ENCODE data around the gene MUCL3. TPM values are rescaled to one million over a fixed set of nuclear protein-coding genes. Genes with fewer than 3 reads are reported as not detected.

MUCL3 gene
- total RNA-seq, 2 experiments from 2014 or later = not detected

DNA sequence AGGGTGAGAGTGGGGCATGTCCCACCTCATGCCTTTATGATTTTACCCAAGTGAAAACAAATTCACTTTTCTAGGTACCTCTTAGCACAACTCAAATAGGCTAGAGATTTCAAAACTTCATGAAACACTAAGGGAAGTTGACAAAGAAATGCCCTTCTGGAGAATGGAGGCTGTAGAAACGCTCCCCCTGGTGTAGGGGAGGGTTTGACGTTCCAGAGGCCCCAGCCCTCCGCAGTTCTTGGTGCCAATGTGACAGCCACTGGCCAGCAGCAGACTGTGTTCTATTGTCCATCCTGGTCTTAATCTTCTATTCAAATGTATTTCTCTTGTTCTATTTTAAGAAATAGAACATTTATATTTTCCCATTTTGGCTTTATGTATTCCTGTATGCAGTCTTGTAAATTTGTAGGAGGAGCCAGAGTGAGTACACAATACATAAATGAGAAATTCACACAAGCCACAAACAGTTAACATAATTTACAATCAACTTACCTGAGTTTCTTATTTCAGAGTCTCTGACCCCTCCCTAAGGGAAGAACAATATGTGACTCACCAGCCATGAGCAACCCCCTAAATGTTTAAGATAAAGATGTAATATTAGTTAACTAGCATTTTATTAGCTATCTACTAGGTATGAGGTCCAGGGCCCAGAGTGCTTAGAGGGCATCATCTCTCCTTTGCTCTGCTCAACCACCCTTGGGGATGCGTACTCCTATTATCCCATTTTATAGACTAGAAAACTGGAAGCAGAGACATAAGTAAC, 33.9 kb downstream of the MUCL3 start:
- DNase-seq = no peak
- no peaks in the 10 kb centered on the region for H3K4me1 Mint-ChIP-seq (ENCODE audit: low read depth)
- no peaks in the 10 kb centered on the region for H3K36me3 Mint-ChIP-seq (ENCODE audit: low read depth)
- no peak overlapping the region for H3K4me3 Mint-ChIP-seq
- no peak overlapping the region for H3K27ac Mint-ChIP-seq
- no peaks in the 10 kb centered on the region for H3K27me3 Mint-ChIP-seq (ENCODE audit: low read depth)
- CTCF ChIA-PET = interaction anchor here (0.7 kb wide), 1 partner anchor 755 kb away, joined by 3 read pairs; no protein-coding TSS in a partner anchor
- no peaks in the 10 kb centered on the region for H3K9me3 Mint-ChIP-seq
- intact Hi-C loops (cut with micrococcal nuclease) = no loop called here

DNA sequence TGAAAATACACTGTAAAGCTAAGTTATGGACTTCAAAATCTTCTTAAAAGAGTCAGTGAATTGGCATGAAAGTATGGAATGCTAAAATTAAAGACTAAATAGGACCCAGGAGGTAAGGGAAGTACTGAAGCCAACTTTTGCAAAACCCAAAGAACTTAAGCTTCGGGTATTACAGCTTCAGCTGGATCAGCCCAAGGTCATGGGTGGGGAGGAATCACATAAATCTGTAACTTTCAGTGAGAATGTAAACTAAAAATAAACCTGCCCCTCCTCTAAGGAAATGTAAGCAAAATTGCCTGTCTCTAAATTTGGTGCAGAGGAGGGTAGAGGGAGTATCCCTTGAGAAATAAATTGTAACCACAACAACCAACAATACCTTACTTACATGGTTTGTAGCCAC, 38.4 kb downstream of the MUCL3 start:
- intact Hi-C loops (cut with micrococcal nuclease) = no loop called here
- Mint-ChIP-seq H3K4me1 (ENCODE audit: low read depth) (peaks cover 2% of the 10 kb centered on the region), H3K36me3 (ENCODE audit: low read depth) (no peaks in the 10 kb centered on the region), H3K9me3 (no peaks in the 10 kb centered on the region), H3K27ac (no peak overlapping the region), H3K4me3 (no peak overlapping the region), H3K27me3 (ENCODE audit: low read depth) (peaks cover 15% of the 10 kb centered on the region)
- no peak for DNase-seq
- CTCF ChIA-PET = interaction anchor here (1.3 kb wide), 1 partner anchor 101 kb away, joined by 3 read pairs; no protein-coding TSS in a partner anchor

DNA sequence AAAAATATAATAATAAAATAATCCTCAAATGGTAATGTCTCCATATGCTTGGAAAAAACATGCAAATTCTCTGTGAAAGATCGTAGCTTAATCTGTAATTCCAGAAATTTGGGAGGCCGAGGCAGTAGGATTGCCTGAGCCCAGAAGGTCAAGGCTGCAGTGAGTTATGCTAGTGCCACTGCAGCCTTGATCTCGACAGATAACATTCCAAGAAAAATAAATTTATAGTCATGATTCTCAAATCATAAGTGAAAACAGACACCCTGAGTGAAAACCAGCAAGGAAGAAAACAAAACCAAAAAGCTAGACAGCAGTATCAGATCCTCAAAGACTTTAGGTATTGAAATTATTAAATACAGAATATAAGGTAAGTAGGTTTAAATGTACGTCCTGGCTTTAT, 38.9 kb downstream of the MUCL3 start:
- Mint-ChIP-seq H3K27ac (no peak overlapping the region), H3K27me3 (ENCODE audit: low read depth) (peaks cover 15% of the 10 kb centered on the region), H3K4me1 (ENCODE audit: low read depth) (peaks cover 2% of the 10 kb centered on the region), H3K9me3 (no peaks in the 10 kb centered on the region), H3K4me3 (no peak overlapping the region), H3K36me3 (ENCODE audit: low read depth) (no peaks in the 10 kb centered on the region)
- CTCF ChIA-PET = no interaction called here
- DNase-seq = no peak
- intact Hi-C loops (cut with micrococcal nuclease) = no loop called here

DNA sequence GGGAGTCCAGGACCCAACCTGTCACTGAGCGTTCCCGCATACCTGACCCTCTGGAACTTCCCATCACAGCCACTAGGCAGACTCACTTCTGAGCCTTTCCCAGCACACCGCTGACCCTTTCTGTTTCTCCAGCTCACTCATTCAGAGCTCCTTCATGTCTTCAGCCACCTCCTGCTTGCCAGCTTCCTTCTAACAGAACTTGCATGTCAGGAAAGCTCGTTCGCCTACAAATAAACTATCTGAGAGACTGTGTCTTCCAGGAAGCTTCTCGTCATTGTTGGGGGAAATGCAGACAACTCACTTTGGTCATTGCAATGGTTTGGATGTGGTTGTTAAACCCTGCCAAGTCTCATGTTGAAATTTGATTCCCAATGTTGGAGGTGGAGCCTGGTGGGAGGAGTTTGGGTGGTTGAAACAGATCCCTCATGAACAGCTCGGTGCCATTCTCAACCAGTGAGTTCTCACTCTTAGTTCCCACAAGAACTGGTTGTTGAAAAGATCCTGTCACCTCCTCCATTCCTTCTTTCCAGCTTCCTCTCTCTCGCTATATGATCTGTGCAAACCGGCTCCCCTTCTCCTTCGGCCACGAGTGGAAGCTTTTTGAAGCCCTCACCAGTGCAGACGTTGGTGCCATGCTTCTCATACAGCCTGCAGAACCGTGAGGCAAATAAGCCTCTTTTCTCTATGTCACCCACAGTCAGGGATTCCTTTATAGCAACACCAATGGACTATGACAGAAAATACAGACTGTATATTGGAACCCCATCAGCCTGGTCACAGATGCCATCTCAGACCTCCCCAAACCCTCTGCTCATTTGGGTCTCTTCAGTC, 41.4 kb downstream of the MUCL3 start:
- Mint-ChIP-seq H3K36me3 (ENCODE audit: low read depth) (no peaks in the 10 kb centered on the region), H3K27me3 (ENCODE audit: low read depth) (peaks cover 15% of the 10 kb centered on the region), H3K27ac (no peak overlapping the region), H3K4me3 (no peak overlapping the region), H3K9me3 (no peaks in the 10 kb centered on the region), H3K4me1 (ENCODE audit: low read depth) (peaks cover 6% of the 10 kb centered on the region)
- CTCF ChIA-PET = interaction anchor here (0.5 to 1.1 kb wide), 2 partner anchors 105 to 141 kb away, joined by 3 read pairs; no protein-coding TSS in a partner anchor
- intact Hi-C loops (cut with micrococcal nuclease) = no loop called here
- no peak for DNase-seq

DNA sequence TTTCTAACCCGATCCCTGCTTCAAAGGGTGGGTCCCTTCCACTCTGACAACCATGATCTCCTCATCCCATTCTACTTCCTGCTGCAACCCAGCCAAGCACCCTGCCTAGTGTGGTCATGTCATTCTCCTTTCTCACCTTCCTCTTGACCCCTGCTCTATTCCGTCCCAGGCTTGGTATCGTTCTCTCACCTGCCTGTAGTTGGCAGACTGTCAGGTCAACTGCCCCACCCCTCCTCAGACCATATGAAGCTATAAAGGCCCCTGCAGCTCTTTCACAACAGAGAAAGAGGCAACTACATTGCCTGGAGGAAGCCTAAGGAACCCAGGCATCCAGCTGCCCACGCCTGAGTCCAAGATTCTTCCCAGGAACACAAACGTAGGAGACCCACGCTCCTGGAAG, 42.7 kb downstream of the MUCL3 start, which contains the start of gene MUC21:
MUC21 (plus strand) TSS at position 280 of the 400 bp plus-strand sequence. CDS start 241 bp downstream, outside the sequence.
- CTCF ChIA-PET = no interaction called here
- no peak within 1 kb of the TSS for H3K27ac Mint-ChIP-seq
- no peak for DNase-seq
- no peaks in the 10 kb centered on the region for H3K9me3 Mint-ChIP-seq
- H3K4me1 Mint-ChIP-seq (ENCODE audit: low read depth) = peaks cover 6% of the 10 kb centered on the region
- no peaks in the 10 kb centered on the region for H3K36me3 Mint-ChIP-seq (ENCODE audit: low read depth)
- H3K4me3 Mint-ChIP-seq = no peak within 1 kb of the TSS
- intact Hi-C loops (cut with micrococcal nuclease) = no loop called here
- peaks cover 15% of the 10 kb centered on the region for H3K27me3 Mint-ChIP-seq (ENCODE audit: low read depth)

DNA sequence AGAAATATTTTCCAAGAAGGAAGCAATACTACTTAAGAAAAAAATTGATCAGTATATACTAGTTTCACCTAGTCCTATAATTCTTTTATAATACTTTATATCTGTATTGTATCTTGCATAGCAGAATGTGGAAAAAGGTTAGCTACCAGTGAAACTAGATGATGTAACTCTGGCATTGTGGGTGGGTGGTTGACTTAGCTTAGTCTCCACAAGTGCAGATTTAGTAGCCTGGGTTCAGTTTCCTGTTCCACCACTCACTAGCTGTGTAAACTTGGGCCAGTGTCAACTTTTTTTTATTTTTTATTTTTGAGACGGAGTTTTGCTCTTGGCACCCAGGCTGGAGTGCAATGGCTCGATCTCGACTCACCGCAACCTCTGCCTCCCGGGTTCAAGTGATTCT, 44.7 kb downstream of the MUCL3 start:
- intact Hi-C loops (cut with micrococcal nuclease) = no loop called here
- CTCF ChIA-PET = interaction anchor here (0.6 to 1.0 kb wide), 2 partner anchors 32 to 513 kb away, joined by 3 read pairs; no protein-coding TSS in a partner anchor
- H3K36me3 Mint-ChIP-seq (ENCODE audit: low read depth) = no peaks in the 10 kb centered on the region
- H3K4me3 Mint-ChIP-seq = no peak overlapping the region
- peaks cover 14% of the 10 kb centered on the region for H3K27me3 Mint-ChIP-seq (ENCODE audit: low read depth)
- H3K4me1 Mint-ChIP-seq (ENCODE audit: low read depth) = peaks cover 13% of the 10 kb centered on the region
- DNase-seq = peak; percentile 18
- no peak overlapping the region for H3K27ac Mint-ChIP-seq
- H3K9me3 Mint-ChIP-seq = no peaks in the 10 kb centered on the region

DNA sequence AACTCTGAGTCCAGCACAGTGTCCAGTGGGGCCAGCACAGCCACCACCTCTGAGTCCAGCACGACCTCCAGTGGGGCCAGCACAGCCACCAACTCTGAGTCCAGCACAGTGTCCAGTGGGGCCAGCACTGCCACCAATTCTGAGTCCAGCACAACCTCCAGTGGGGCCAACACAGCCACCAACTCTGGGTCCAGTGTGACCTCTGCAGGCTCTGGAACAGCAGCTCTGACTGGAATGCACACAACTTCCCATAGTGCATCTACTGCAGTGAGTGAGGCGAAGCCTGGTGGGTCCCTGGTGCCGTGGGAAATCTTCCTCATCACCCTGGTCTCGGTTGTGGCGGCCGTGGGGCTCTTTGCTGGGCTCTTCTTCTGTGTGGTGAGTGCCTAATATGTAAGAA, 46.5 kb downstream of the MUCL3 start:
- Mint-ChIP-seq H3K9me3 (no peaks in the 10 kb centered on the region), H3K27ac (no peak overlapping the region), H3K4me3 (no peak overlapping the region), H3K27me3 (ENCODE audit: low read depth) (peaks cover 5% of the 10 kb centered on the region), H3K4me1 (ENCODE audit: low read depth) (peaks cover 18% of the 10 kb centered on the region), H3K36me3 (ENCODE audit: low read depth) (no peaks in the 10 kb centered on the region)
- CTCF ChIA-PET = no interaction called here
- intact Hi-C loops (cut with micrococcal nuclease) = no loop called here
- DNase-seq = no peak

DNA sequence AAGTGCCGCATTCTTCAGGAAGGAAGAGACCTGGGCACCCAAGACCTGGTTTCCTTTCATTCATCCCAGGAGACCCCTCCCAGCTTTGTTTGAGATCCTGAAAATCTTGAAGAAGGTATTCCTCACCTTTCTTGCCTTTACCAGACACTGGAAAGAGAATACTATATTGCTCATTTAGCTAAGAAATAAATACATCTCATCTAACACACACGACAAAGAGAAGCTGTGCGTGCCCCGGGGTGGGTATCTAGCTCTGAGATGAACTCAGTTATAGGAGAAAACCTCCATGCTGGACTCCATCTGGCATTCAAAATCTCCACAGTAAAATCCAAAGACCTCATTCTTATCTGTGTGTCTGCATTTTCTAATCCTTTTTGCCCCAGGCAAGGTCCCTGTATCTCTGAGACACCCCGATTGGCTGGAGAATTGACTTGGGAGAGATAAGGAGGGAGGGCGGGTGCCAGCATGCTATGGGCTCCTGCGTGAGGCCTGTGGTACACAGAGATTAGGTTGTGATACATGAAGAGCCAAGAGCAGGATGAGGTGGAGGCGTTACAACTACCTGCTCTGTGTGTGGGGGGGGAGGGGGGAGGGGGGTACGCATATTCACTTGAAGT, 47.5 kb downstream of the MUCL3 start:
- CTCF ChIA-PET = no interaction called here

DNA sequence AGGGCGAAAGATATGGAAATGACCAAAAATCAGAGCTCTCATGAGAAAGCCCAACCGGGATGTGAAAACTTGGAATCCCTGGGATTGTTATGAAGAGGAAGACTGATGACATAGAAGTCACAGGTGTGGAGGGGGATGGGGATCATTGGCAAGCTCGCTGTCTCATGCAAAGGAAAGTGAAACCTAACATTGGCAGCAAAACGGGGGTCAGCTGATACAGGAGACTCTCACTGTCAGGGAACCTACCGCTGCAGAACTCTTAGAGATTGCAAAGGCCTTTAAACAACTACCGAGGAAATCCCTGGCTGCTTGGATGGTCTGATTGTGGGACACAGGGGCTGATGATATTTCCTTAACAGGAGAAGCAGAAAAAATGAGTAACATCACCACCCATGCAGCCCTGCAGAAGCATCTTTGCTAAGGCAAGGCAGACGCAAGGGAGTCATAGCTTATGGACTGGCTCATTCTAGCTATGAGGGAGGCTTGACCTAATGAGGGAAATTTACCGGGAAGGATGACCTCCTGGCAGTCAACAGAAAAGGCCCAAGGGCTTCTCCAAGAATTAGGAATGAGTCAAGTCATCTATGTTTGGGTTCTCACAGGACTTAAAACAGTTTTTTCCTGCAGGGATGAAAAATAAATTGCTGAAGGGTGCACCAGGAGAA, 49.8 kb downstream of the MUCL3 start:
- intact Hi-C loops (cut with micrococcal nuclease) = no loop called here
- CTCF ChIA-PET = no interaction called here
- Mint-ChIP-seq H3K4me1 (ENCODE audit: low read depth) (peaks cover 12% of the 10 kb centered on the region), H3K27ac (no peak overlapping the region), H3K9me3 (peaks cover 2% of the 10 kb centered on the region), H3K36me3 (ENCODE audit: low read depth) (no peaks in the 10 kb centered on the region), H3K27me3 (ENCODE audit: low read depth) (no peaks in the 10 kb centered on the region), H3K4me3 (peak overlapping the region; percentile 15)
- peak; percentile 55 for DNase-seq

More for the DNA sequence above, 47.5 kb downstream of the MUCL3 start:
- H3K9me3 Mint-ChIP-seq = no peaks in the 10 kb centered on the region
- intact Hi-C loops (cut with micrococcal nuclease) = no loop called here
- H3K27ac Mint-ChIP-seq = no peak overlapping the region
- DNase-seq = no peak
- no peak overlapping the region for H3K4me3 Mint-ChIP-seq
- H3K4me1 Mint-ChIP-seq (ENCODE audit: low read depth) = peaks cover 16% of the 10 kb centered on the region
- no peaks in the 10 kb centered on the region for H3K27me3 Mint-ChIP-seq (ENCODE audit: low read depth)
- H3K36me3 Mint-ChIP-seq (ENCODE audit: low read depth) = no peaks in the 10 kb centered on the region

DNA sequence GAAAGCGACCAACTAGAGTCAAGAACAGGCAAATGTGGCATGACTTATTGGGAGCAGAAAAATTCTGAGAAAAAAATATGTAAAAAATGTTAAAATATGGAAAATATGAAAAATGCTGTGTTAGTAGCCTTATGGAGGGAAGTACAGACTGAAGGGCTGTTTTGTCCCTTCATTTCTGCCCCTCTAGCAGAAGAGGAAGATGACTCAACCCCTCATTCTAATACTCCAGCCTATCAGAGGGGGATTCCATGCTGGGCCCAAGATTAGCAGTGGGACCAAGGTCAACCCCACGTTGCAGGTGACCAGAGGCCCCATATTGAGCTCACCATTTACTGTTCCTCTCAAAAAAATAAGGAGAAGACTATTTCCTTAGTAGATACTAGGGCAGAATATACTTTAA, 51.1 kb downstream of the MUCL3 start:
- no peaks in the 10 kb centered on the region for H3K27me3 Mint-ChIP-seq (ENCODE audit: low read depth)
- intact Hi-C loops (cut with micrococcal nuclease) = no loop called here
- CTCF ChIA-PET = no interaction called here

DNA sequence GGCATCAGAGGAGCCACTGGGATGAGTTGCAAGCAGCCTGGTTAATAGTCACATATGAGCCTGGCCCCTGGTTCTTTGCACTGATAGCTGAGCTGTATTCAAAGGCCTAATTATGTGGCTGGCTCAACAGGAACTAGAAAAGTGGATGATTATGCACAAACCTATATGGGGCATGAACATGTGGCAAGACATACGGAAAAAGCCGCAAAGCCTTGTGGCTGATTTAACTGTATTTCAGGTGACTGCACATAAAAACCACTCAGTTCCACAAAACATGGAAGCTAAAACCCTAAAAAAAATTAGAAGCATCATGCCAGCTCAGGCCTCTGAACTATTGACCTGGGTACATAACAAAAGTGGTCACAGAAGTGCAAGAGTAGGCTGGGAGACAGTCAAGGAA, 56.5 kb downstream of the MUCL3 start:
- intact Hi-C loops (cut with micrococcal nuclease) = no loop called here
- Mint-ChIP-seq H3K27ac (no peak overlapping the region), H3K4me1 (ENCODE audit: low read depth) (peaks cover 6% of the 10 kb centered on the region), H3K9me3 (peaks cover 2% of the 10 kb centered on the region), H3K36me3 (ENCODE audit: low read depth) (no peaks in the 10 kb centered on the region), H3K4me3 (no peak overlapping the region), H3K27me3 (ENCODE audit: low read depth) (no peaks in the 10 kb centered on the region)
- CTCF ChIA-PET = no interaction called here
- DNase-seq = no peak

More for the DNA sequence above, 51.1 kb downstream of the MUCL3 start:
- H3K27ac Mint-ChIP-seq = no peak overlapping the region
- peaks cover 2% of the 10 kb centered on the region for H3K9me3 Mint-ChIP-seq
- DNase-seq = no peak
- no peaks in the 10 kb centered on the region for H3K36me3 Mint-ChIP-seq (ENCODE audit: low read depth)
- no peak overlapping the region for H3K4me3 Mint-ChIP-seq
- H3K4me1 Mint-ChIP-seq (ENCODE audit: low read depth) = peaks cover 12% of the 10 kb centered on the region

DNA sequence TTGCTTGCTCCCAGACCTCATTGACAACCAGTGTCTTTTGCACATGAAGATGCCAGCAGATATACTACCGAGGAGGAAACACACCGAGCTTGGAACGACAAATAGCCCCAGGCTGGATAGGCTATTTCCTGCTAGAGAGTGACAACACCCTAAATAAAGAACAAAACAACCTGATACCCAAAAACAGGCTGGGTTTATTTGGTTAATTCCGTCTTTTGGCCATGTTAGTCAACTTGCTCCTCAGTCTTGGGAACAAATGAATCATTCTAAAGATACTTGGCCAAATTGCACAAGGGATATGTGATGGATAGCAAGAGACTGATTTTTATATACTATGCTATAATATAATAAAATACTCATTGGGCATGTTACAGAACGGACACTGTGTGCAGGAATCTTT, 58.0 kb downstream of the MUCL3 start:
- Mint-ChIP-seq H3K27me3 (ENCODE audit: low read depth) (no peaks in the 10 kb centered on the region), H3K4me3 (no peak overlapping the region), H3K9me3 (peaks cover 2% of the 10 kb centered on the region), H3K27ac (no peak overlapping the region), H3K36me3 (ENCODE audit: low read depth) (no peaks in the 10 kb centered on the region), H3K4me1 (ENCODE audit: low read depth) (peaks cover 9% of the 10 kb centered on the region)
- CTCF ChIA-PET = interaction anchor here (0.8 kb wide), 1 partner anchor 89 kb away, joined by 3 read pairs; no protein-coding TSS in a partner anchor
- intact Hi-C loops (cut with micrococcal nuclease) = no loop called here
- no peak for DNase-seq
